NT2/D1 (cell line): Measurements from ENCODE around the gene MEMO1.
"Not testable (repeated sequence)": the region's sequence is repeated elsewhere in the genome, so short reads cannot be mapped to it uniquely, and the experiment has no call there.

Experiments
- DNase-seq: peaks from one replicate; pipeline ENCODE4 v3.0.0-alpha.2; 2011; ENCODE audit warnings: low read depth, low spot score
- H3K27me3 ChIP-seq: 2 replicates; pipeline ENCODE4 v1.6.0; 2011; ENCODE audit warnings: mild to moderate bottlenecking; ENCODE audit not compliant: insufficient read length, insufficient read depth
- H3K36me3 ChIP-seq: 2 replicates; pipeline ENCODE4 v1.6.1; 2011; ENCODE audit warnings: mild to moderate bottlenecking, low read length, mixed read lengths; ENCODE audit not compliant: insufficient read depth, insufficient read length
- H3K4me1 ChIP-seq: 2 replicates; pipeline ENCODE4 v1.5.1; 2011; ENCODE audit not compliant: insufficient read depth, insufficient read length
- H3K4me3 ChIP-seq: 2 replicates; pipeline ENCODE4 v1.5.1; 2011; ENCODE audit warnings: low read depth; ENCODE audit not compliant: insufficient read length
- H3K9ac ChIP-seq: 2 replicates; pipeline ENCODE4 v1.6.0; 2011; ENCODE audit warnings: low read depth; ENCODE audit not compliant: insufficient read length
- H3K9me3 ChIP-seq: 2 replicates; pipeline ENCODE4 v1.5.1; 2011; ENCODE audit warnings: mild to moderate bottlenecking, low read length; ENCODE audit not compliant: insufficient read depth
- SUZ12 ChIP-seq: IDR thresholded peaks from 2 replicates; pipeline ENCODE4 v1.6.1; 2011; ENCODE audit not compliant: insufficient read length, insufficient read depth; ENCODE audit errors: extremely low read depth
- YY1 ChIP-seq: IDR thresholded peaks from 2 replicates; pipeline ENCODE4 v1.6.1; 2011; ENCODE audit not compliant: insufficient read length, insufficient read depth
- ZNF274 ChIP-seq: IDR thresholded peaks from 2 replicates; pipeline ENCODE4 v1.6.1; 2011; ENCODE audit warnings: mild to moderate bottlenecking, low read depth, low read length

Gene MEMO1

GRCh38 chr2:31958140-31958717 is 52.6 kb downstream of the MEMO1 start:
- no peaks in the 10 kb centered on the region for H3K4me1 ChIP-seq
- TF ChIP-seq YY1 (no peak), SUZ12 (no peak), ZNF274 (no peak)
- DNase-seq, result no peak
- no peak overlapping the region for H3K9ac ChIP-seq
- H3K4me3 ChIP-seq, result no peak overlapping the region
- H3K27me3 ChIP-seq, result no peaks in the 10 kb centered on the region
- H3K9me3 ChIP-seq, result no peaks in the 10 kb centered on the region
- H3K36me3 ChIP-seq, result no peaks in the 10 kb centered on the region

GRCh38 chr2:31957354-31958139 is 53.3 kb downstream of the MEMO1 start:
- TF ChIP-seq YY1 (no peak), SUZ12 (no peak), ZNF274 (no peak)
- DNase-seq, result no peak
- H3K9ac ChIP-seq, result no peak overlapping the region

GRCh38 chr2:31956934-31957333 is 53.9 kb downstream of the MEMO1 start:
- not testable (repeated sequence) for H3K9me3 ChIP-seq, H3K36me3 ChIP-seq, H3K27me3 ChIP-seq, DNase-seq, H3K4me1 ChIP-seq, H3K9ac ChIP-seq, H3K4me3 ChIP-seq

More at GRCh38 chr2:31957354-31958139, 53.3 kb downstream of the MEMO1 start:
- Histone ChIP-seq H3K36me3 (no peaks in the 10 kb centered on the region), H3K4me3 (no peak overlapping the region), H3K9me3 (no peaks in the 10 kb centered on the region), H3K27me3 (no peaks in the 10 kb centered on the region), H3K4me1 (no peaks in the 10 kb centered on the region)

GRCh38 chr2:31956312-31956711 is 54.5 kb downstream of the MEMO1 start:
- H3K27me3 ChIP-seq, result no peaks in the 10 kb centered on the region
- no peaks in the 10 kb centered on the region for H3K9me3 ChIP-seq
- H3K9ac ChIP-seq, result no peak overlapping the region
- H3K36me3 ChIP-seq, result no peaks in the 10 kb centered on the region
- no peak for DNase-seq
- TF ChIP-seq YY1 (no peak), SUZ12 (no peak), ZNF274 (no peak)
- no peaks in the 10 kb centered on the region for H3K4me1 ChIP-seq
- no peak overlapping the region for H3K4me3 ChIP-seq

GRCh38 chr2:31953095-31953494 is 57.7 kb downstream of the MEMO1 start:
- H3K9ac ChIP-seq, H3K9me3 ChIP-seq, H3K36me3 ChIP-seq, H3K27me3 ChIP-seq, DNase-seq, H3K4me3 ChIP-seq, H3K4me1 ChIP-seq: not testable (repeated sequence)

- TF ChIP-seq SUZ12 (no peak), YY1 (no peak), ZNF274 (no peak)
Measured at GRCh38 chr2:31950946-31951562, 59.8 kb downstream of the MEMO1 start.

GRCh38 chr2:31947871-31948270 is 62.9 kb downstream of the MEMO1 start:
- H3K36me3 ChIP-seq, result no peaks in the 10 kb centered on the region
- no peak overlapping the region for H3K4me3 ChIP-seq

More at GRCh38 chr2:31950946-31951562, 59.8 kb downstream of the MEMO1 start:
- Histone ChIP-seq H3K4me3 (no peak overlapping the region), H3K4me1 (no peaks in the 10 kb centered on the region), H3K36me3 (no peaks in the 10 kb centered on the region), H3K9ac (no peak overlapping the region), H3K27me3 (no peaks in the 10 kb centered on the region), H3K9me3 (no peaks in the 10 kb centered on the region)
- no peak for DNase-seq

More at GRCh38 chr2:31947871-31948270, 62.9 kb downstream of the MEMO1 start:
- H3K9me3 ChIP-seq, result no peaks in the 10 kb centered on the region
- no peak overlapping the region for H3K9ac ChIP-seq
- DNase-seq, result no peak
- no peaks in the 10 kb centered on the region for H3K4me1 ChIP-seq
- TF ChIP-seq SUZ12 (no peak), YY1 (no peak), ZNF274 (no peak)
- H3K27me3 ChIP-seq, result no peaks in the 10 kb centered on the region
